Measurements from ENCODE around the gene ANKS6.

Gene ANKS6

GRCh38 chr9:98821831-98822230 lies 25.5 kb upstream of the ANKS6 start:
- Histone ChIP-seq H2AFZ (ENCODE audit: low read length) (no peak overlapping the region), H3F3A (ENCODE audit: low read depth) (no peaks in the 10 kb centered on the region), H3K4me3 (ENCODE audit: low read length, poor library complexity, severe bottlenecking) (no peak overlapping the region), H3K9me3 (ENCODE audit: insufficient read depth, low read depth, low read length) (no peaks in the 10 kb centered on the region), H4K20me1 (ENCODE audit: insufficient read depth, low read length, poor library complexity, severe bottlenecking) (no peaks in the 10 kb centered on the region), H3K79me2 (ENCODE audit: insufficient read depth, low read length) (no peaks in the 10 kb centered on the region), H3K36me3 (ENCODE audit: insufficient read depth, low read length) (no peaks in the 10 kb centered on the region), H3K9me2 (replicated peaks; ENCODE audit: low read depth, low read length) (no peaks in the 10 kb centered on the region), H3K4me1 (ENCODE audit: insufficient read depth, low read length, poor library complexity, severe bottlenecking) (peaks cover 7% of the 10 kb centered on the region), H3K4me2 (ENCODE audit: low read depth, low read length, poor library complexity, severe bottlenecking) (no peak overlapping the region), H3K27me3 (ENCODE audit: insufficient read depth, low read length, poor library complexity, severe bottlenecking) (no peaks in the 10 kb centered on the region), H3K9ac (ENCODE audit: low read depth, low read length, poor library complexity, severe bottlenecking) (no peak overlapping the region)
- TF ChIP-seq EZH2phosphoT487 (IDR thresholded peaks at IDR 0.05; ENCODE audit: borderline replicate concordance) (no peak), CTCF (conservative IDR thresholded peaks at IDR 0.05; ENCODE audit: low read length) (no peak)

- Histone ChIP-seq H4K20me1 (ENCODE audit: insufficient read depth, low read length, poor library complexity, severe bottlenecking) (no peaks in the 10 kb centered on the region), H3K4me2 (ENCODE audit: low read depth, low read length, poor library complexity, severe bottlenecking) (no peak overlapping the region), H3K4me3 (ENCODE audit: low read length, poor library complexity, severe bottlenecking) (no peak overlapping the region), H3K36me3 (ENCODE audit: insufficient read depth, low read length) (no peaks in the 10 kb centered on the region), H3K4me1 (ENCODE audit: insufficient read depth, low read length, poor library complexity, severe bottlenecking) (peaks cover 7% of the 10 kb centered on the region), H2AFZ (ENCODE audit: low read length) (no peak overlapping the region), H3K79me2 (ENCODE audit: insufficient read depth, low read length) (no peaks in the 10 kb centered on the region), H3K27me3 (ENCODE audit: insufficient read depth, low read length, poor library complexity, severe bottlenecking) (no peaks in the 10 kb centered on the region), H3K9me2 (replicated peaks; ENCODE audit: low read depth, low read length) (no peaks in the 10 kb centered on the region), H3K9ac (ENCODE audit: low read depth, low read length, poor library complexity, severe bottlenecking) (no peak overlapping the region), H3F3A (ENCODE audit: low read depth) (no peaks in the 10 kb centered on the region), H3K9me3 (ENCODE audit: insufficient read depth, low read depth, low read length) (no peaks in the 10 kb centered on the region)
- TF ChIP-seq EZH2phosphoT487 (IDR thresholded peaks at IDR 0.05; ENCODE audit: borderline replicate concordance) (no peak), CTCF (conservative IDR thresholded peaks at IDR 0.05; ENCODE audit: low read length) (no peak)
These were observed 22.9 kb upstream of the ANKS6 start for GRCh38 chr9:98819231-98819630.

- Histone ChIP-seq H3K9me2 (replicated peaks; ENCODE audit: low read depth, low read length) (no peaks in the 10 kb centered on the region), H3K4me1 (ENCODE audit: insufficient read depth, low read length, poor library complexity, severe bottlenecking) (peaks cover 7% of the 10 kb centered on the region), H3K9ac (ENCODE audit: low read depth, low read length, poor library complexity, severe bottlenecking) (no peak overlapping the region), H3K4me3 (ENCODE audit: low read length, poor library complexity, severe bottlenecking) (no peak overlapping the region), H2AFZ (ENCODE audit: low read length) (no peak overlapping the region), H3F3A (ENCODE audit: low read depth) (no peaks in the 10 kb centered on the region), H3K27me3 (ENCODE audit: insufficient read depth, low read length, poor library complexity, severe bottlenecking) (no peaks in the 10 kb centered on the region), H3K9me3 (ENCODE audit: insufficient read depth, low read depth, low read length) (no peaks in the 10 kb centered on the region), H3K36me3 (ENCODE audit: insufficient read depth, low read length) (no peaks in the 10 kb centered on the region), H3K4me2 (ENCODE audit: low read depth, low read length, poor library complexity, severe bottlenecking) (no peak overlapping the region), H4K20me1 (ENCODE audit: insufficient read depth, low read length, poor library complexity, severe bottlenecking) (no peaks in the 10 kb centered on the region), H3K79me2 (ENCODE audit: insufficient read depth, low read length) (no peaks in the 10 kb centered on the region)
- no peak for TF ChIP-seq CTCF (conservative IDR thresholded peaks at IDR 0.05; ENCODE audit: low read length)
These were observed 22.4 kb upstream of the ANKS6 start for GRCh38 chr9:98818764-98819163.

All from Loucy (cell line).